Uterus (tissue), 2 donors: ENCODE results near the gene CDK19.

ENCODE experiments used
- CTCF ChIP-seq, 4 experiments: fragments of 200-600 bp in 2 of 4; fragments of 450-650 bp in 2 of 4; sonication (generic) in 2 of 4; IDR thresholded peaks; one replicate each; pipeline ENCODE4 v1.5.1; 2016 to 2019; ENCODE audit warnings: antibody characterized with exemption in 4 of 4, mild to moderate bottlenecking in 2 of 4, moderate library complexity in 1 of 4
- POLR2A ChIP-seq, 2 donors: fragments of 450-650 bp; IDR thresholded peaks; one replicate each; pipeline ENCODE4 v1.6.1; 2016; ENCODE audit warnings: antibody characterized with exemption in 2 of 2, mild to moderate bottlenecking in 1 of 2, moderate library complexity in 1 of 2

- TF ChIP-seq CTCF (IDR thresholded peaks at IDR 0.05) (no peak), POLR2A (IDR thresholded peaks at IDR 0.05) (no peak)
These were observed 164.5 kb downstream of the CDK19 start for GRCh38 chr6:110650755-110651154.
